ENCODE data around the gene FGF14.

FGF14 gene

DNA sequence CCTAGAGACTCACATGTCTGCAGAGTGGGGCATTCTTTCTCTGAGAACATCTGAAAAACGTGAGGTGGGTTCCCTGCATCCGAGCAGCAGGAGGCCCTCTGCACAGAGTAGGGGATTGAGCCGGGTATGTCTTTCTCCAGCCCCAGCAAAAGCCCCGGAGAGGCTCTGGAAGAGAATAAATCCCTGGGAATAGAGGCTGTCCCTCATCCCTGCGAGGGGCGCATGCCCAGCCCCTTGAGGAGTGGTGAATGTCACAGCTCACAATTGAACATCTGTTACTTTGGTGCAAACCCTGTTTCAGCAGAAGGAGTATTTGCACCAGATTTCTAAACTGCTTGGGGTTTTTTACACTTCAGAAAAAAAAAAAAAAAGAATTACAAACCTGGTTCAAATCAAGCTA lies 164.6 kb downstream of the FGF14 start:
- DNase-seq = no peak

DNA sequence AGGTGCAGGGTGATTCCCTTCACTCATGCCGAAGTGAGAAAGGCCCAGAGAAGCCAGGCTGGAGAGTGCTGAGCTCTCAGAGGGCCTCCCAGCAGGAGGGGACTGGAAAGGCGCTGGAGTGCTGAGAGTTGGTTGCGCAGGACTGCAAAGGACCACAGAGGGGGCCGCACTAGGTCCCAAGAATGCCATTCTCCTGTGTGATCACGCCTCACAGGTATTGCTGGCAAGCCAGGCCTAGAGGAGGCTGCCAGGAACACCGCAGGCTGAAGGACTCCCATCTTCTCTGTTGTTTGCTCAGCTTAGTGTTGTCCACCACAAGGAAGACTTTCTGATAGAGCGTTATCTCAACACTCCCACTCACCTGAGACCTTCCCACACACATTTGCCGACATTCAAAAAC lies 165.0 kb downstream of the FGF14 start:
- DNase-seq = no peak

- no peak for DNase-seq
Measured at GRCh38 chr13:102236341-102236740, 165.5 kb downstream of the FGF14 start.

DNA sequence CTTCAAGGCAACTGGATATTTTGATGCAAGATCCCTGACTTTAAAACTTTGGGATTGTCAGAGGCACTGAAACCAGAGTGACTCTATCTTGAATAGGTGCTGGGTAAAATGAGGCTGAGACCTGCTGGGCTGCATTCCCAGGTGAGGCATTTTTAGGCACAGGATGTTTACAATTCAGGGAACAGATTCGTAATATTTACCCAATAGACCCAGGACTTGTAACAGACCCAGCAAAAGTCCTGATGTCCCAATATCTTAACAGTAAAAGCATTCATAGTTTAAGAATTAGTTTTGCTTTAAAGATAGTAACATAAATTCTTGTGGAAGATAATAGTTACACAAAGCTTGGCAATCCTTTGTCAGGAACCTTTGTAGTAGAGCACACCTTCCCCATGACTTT lies 166.2 kb downstream of the FGF14 start:
- no peak for DNase-seq

- no peak for DNase-seq
Measured at GRCh38 chr13:102234618-102235017, 167.2 kb downstream of the FGF14 start.

DNA sequence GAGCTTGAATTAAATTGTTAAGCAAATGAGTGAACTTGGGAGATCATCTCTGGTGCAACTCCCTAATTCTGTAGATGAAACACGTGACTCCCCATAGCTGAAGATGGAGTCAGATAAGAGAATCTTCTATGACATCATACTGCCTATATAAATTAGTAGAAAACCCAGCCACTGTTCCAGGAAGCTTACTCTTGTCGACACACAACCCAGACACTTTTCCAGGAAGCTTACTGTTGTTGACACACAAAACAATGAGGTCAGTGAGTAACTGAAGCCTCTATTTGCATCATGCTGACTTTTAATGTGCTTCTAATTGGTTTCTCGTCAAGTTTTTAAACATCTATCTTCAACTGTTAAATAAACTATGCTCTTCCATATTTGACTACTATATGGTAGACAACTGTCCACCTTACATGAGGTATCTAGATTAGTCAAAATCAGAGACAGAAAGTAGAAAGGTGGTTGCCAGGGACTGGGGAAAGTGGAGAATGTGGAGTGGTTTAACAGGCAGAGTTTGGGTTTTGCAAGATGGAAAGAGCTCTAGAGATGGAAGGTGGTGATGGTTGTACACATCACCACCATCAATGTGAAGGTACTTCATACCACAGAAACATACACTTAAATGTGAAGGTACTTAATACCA lies 168.2 kb downstream of the FGF14 start:
- DNase-seq = no peak

DNA sequence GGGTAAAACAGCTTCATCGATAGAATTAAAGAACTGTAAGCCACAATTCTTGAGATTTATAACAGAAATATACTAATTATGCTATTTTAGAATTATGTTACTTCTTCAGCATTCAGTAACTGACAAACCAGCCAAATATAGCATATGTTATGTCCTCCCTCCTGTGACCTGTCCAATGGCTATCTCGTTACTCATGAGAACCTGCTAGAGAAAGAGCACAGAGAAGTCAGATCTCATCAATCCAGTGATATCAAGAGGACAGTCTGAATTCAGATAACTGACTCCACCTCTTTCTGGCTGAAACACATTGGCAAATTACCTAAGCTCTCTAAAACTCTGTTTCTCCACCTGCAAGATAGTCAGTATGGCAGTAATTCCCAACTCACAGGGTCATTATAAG lies 170.4 kb downstream of the FGF14 start:
- DNase-seq = no peak

GRCh38 chr13:102227741-102228140 lies 174.1 kb downstream of the FGF14 start:
- DNase-seq = no peak

DNA sequence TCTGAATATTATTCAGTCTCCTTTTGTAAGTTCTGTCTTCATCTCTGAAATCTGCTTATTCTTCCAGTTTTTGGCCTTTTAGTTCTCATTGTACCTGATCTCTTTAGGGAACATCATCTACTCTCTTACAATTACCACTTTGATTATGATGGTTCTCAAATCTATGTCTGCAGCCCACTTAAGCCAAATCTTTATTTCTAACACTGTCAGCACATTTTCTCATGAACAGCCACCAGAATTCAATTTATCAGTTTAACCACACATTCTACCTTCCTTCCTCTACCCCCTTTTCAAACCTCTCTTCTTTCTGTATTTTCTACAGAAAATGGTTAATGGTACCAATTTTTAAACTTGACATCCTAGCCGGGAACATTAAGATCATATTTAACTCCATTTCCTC lies 175.3 kb downstream of the FGF14 start:
- DNase-seq = no peak

- no peak for DNase-seq
Measured at GRCh38 chr13:102225892-102226291, 176.0 kb downstream of the FGF14 start.

DNA sequence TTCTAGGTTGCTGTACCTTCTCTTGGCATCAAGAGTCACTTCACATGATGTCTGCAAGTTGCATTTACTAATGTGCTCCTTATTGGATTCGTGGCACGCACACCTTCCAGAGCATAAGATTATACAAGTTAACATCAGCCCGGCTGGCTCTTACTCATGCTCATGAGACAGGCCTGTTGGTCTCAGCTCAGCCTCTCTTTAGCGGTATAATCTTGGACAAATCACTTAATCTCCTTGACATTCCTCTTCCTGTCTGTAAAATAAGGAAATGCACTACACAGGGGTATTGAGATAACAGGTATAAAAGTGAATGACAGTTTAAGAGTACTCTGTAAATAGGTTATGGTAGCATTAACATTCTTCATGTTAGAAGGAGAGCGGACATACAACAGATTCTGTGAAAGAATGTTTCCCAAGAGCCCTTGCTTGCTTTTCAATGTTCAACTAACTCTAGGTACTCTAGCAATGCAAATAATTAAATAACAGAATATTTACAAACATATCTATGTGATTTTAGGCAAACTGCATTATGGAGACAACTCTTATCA lies 181.1 kb downstream of the FGF14 start:
- DNase-seq = no peak

DNA sequence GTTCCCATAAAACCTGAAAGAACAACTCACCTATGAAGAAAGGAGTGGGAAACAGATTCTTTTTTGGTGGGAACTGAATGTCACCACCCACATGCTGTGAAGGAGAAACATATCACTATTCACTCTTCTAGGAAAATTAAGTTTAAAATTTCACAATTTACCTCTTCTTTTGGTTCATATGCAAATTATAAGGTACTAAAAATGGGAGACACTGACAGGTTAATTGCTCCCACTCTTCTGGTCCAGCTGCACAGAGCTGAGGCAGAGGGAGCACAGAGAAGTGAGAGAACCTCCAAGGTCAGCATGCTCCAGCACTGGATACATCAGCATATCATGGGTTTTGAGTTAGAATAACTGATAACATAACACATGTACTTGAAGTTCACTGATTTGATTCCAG lies 186.9 kb downstream of the FGF14 start:
- no peak for DNase-seq

GRCh38 chr13:102212729-102213128 lies 189.1 kb downstream of the FGF14 start:
- DNase-seq = no peak

DNA sequence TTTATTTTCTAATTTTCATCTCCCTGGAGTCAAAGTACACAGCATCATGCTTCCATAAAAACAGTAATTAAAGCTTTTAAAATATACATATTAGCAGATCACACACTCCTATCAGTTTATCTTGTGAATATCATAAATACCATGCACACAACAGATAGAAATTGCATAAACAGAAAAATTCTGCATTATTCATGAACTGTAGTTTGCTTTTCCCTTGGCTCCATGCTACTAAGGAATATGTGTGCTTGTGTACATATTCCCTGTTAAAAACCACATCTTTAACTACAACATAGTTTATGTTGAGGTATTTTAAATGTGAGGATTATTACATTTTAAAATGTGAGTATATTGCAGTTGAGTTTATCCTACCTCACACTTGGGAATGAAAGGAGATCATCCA lies 193.5 kb downstream of the FGF14 start:
- no peak for DNase-seq

GRCh38 chr13:102207680-102208342 lies 194.0 kb downstream of the FGF14 start:
- no peak for DNase-seq

DNA sequence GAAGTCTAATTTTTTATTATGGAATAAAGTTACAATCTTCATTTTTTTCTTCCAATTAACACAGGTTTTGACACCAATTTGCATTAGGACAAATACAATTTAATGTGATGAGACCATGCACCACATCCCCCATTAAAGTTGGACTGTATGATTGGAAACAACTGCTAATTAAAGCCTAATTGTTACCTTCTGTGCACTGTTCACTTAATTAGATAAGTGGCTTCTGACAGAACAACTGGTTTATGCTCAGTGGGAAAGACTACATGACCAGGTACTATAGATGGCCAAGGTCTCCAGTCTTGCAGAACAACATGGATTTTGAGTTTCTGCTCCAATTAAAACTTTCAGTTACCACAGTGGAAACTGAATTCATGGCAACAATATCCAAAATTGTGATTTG lies 198.1 kb downstream of the FGF14 start:
- no peak for DNase-seq

- DNase-seq = no peak
Measured at GRCh38 chr13:102198418-102199311, 203.2 kb downstream of the FGF14 start.

DNA sequence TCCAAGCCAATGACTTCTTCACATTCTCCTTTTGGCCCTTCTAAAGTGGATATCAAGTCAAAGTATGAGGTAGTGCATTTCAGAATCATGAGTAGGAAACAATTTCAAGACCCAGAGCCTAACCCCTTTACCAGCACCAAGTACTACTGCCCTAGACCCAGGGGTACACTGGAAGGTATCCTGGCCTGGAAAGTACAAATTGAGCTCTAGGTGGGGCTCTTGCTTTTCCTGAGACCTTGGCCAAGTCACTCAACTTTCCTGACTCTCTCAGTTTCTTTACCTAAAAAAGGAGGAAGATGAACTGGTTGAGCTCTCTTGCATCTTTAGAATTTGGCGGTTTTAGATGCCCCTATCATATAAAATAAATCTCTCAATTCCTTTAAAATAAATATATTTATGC lies 204.7 kb downstream of the FGF14 start:
- DNase-seq = no peak

- DNase-seq = no peak
Measured at GRCh38 chr13:102195566-102196462, 206.0 kb downstream of the FGF14 start.

DNA sequence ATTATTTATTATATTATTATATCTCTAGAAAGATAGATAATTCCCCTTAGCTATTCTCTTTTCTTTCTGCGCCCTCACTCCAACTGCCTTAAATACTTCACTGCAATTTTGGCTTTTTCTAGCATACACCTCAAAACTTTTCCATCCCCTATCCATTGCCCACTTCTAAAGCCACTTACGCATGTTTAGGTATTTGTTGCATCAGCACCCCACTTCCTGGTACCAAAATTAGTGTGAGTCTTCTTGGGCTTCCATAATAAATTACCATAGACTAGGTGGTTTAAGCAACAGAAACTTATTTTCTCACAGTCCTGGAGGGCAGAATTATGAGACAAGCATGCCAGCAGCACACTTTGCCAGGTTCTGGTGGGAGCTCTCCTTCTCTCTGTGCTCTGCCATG lies 209.0 kb downstream of the FGF14 start:
- DNase-seq = no peak

- DNase-seq = no peak
Measured at GRCh38 chr13:102191951-102192502, 209.8 kb downstream of the FGF14 start.

GRCh38 chr13:102190930-102191329 lies 210.9 kb downstream of the FGF14 start:
- DNase-seq = no peak

All from NK-92 treated with Interleukin-12 subunit alpha and Interleukin-12 subunit beta, amount 100 ng/mL, for 24 hours (cell line).